Endothelial cell of umbilical vein (primary cell): ENCODE data around the gene B3GNT9.

Experiments
- CTCF ChIP-seq, 2 donors: IDR thresholded peaks; 1 replicate in 1 of 2; 2 replicates in 1 of 2; pipeline ENCODE4 v1.5.1; 2011; ENCODE audit warnings: low read length in 2 of 2, mild to moderate bottlenecking in 2 of 2, moderate library complexity in 2 of 2, control low read depth in 1 of 2, inconsistent platforms in 1 of 2, low read depth in 1 of 2; ENCODE audit not compliant: insufficient read depth in 1 of 2; ENCODE audit errors: extremely low read depth in 1 of 2
- EZH2 ChIP-seq: IDR thresholded peaks from 2 replicates; pipeline ENCODE4 v1.6.1; 2012; ENCODE audit warnings: borderline replicate concordance, low read depth, mild to moderate bottlenecking, moderate library complexity, low read length, inconsistent platforms; ENCODE audit not compliant: severe bottlenecking
- FOS ChIP-seq: IDR thresholded peaks from 2 replicates; pipeline ENCODE4 v1.6.1; 2011; ENCODE audit warnings: mild to moderate bottlenecking, low read length, moderate library complexity, borderline replicate concordance; ENCODE audit not compliant: insufficient read depth
- GATA2 ChIP-seq: IDR thresholded peaks from 2 replicates; pipeline ENCODE4 v1.7.0; 2011; ENCODE audit warnings: low read depth, mild to moderate bottlenecking, moderate library complexity, mixed read lengths, low read length; ENCODE audit not compliant: insufficient read length, insufficient read depth
- MYC ChIP-seq: IDR thresholded peaks from one replicate; pipeline ENCODE4 v1.6.1; 2011; ENCODE audit warnings: mild to moderate bottlenecking, low read depth, low read length
- POLR2A ChIP-seq: IDR thresholded peaks from 2 replicates; pipeline ENCODE4 v1.6.1; 2012; ENCODE audit warnings: low read depth, mild to moderate bottlenecking, control low read depth, low read length
- POLR2AphosphoS5 ChIP-seq: IDR thresholded peaks from 2 replicates; pipeline ENCODE4 v1.6.1; 2012; ENCODE audit warnings: low read depth, mild to moderate bottlenecking, control low read depth, low read length, moderate library complexity; ENCODE audit not compliant: insufficient read depth

GRCh38 chr16:67157892-67158635, 7.3 kb upstream of the B3GNT9 start:
- TF ChIP-seq CTCF (IDR thresholded peaks at IDR 0.05; ENCODE audit: extremely low read depth in 1 of 2, insufficient read depth in 1 of 2, low read depth in 1 of 2, low read length in 2 of 2): no peak
- no peak for TF ChIP-seq EZH2
- no peak for TF ChIP-seq FOS
- no peak for TF ChIP-seq POLR2A
- TF ChIP-seq POLR2AphosphoS5: no peak
- no peak for TF ChIP-seq GATA2
- no peak for TF ChIP-seq MYC
